HG02642 (cell line): Measurements from ENCODE around the gene SPAAR.
"Not testable (repeated sequence)": the region's sequence is repeated elsewhere in the genome, so short reads cannot be mapped to it uniquely, and the experiment has no call there.

Source experiments
- ATAC-seq: cut with Tn5 transposase; IDR thresholded peaks from one replicate; pipeline ENCODE4 v1.9.1; 2021; ENCODE audit warnings: mild to moderate bottlenecking; ENCODE audit not compliant: unreplicated experiment, poor library complexity

The SPAAR gene

GRCh38 chr9:35899021-35899420, 10.3 kb upstream of the SPAAR start:
- no peak for ATAC-seq

GRCh38 chr9:35903049-35903448, 6.2 kb upstream of the SPAAR start:
- ATAC-seq, result no peak

GRCh38 chr9:35904338-35904737, 5.0 kb upstream of the SPAAR start:
- no peak for ATAC-seq

- ATAC-seq, result no peak
These were observed 4.1 kb upstream of the SPAAR start for GRCh38 chr9:35905051-35905781.

GRCh38 chr9:35905912-35906679, 3.2 kb upstream of the SPAAR start, which contains the start of gene HRCT1:
TSS of gene HRCT1 (plus strand) at chr9:35906202. CDS start at chr9:35906288, 86 bp downstream.
- ATAC-seq, result no peak

GRCh38 chr9:35906923-35907699, 2.2 kb upstream of the SPAAR start:
- no peak for ATAC-seq

- no peak for ATAC-seq
These were observed 1.4 kb upstream of the SPAAR start for GRCh38 chr9:35907711-35908503.

GRCh38 chr9:35908504-35909125, 675 bp upstream of the SPAAR start:
- no peak for ATAC-seq

GRCh38 chr9:35909687-35910612, 660 bp downstream of the SPAAR start:
- ATAC-seq, result no peak

GRCh38 chr9:35910613-35911359, 1.5 kb downstream of the SPAAR start:
- no peak for ATAC-seq

GRCh38 chr9:35911690-35912089, 2.4 kb downstream of the SPAAR start:
- no peak for ATAC-seq

- no peak for ATAC-seq
These were observed 3.6 kb downstream of the SPAAR start for GRCh38 chr9:35912791-35913400.

GRCh38 chr9:35913429-35913828, 4.1 kb downstream of the SPAAR start:
- ATAC-seq, result not testable (repeated sequence)

- ATAC-seq, result no peak
These were observed 5.1 kb downstream of the SPAAR start for GRCh38 chr9:35914301-35914807.

- no peak for ATAC-seq
These were observed 6.5 kb downstream of the SPAAR start for GRCh38 chr9:35915681-35916294.

- no peak for ATAC-seq
These were observed 8.0 kb downstream of the SPAAR start for GRCh38 chr9:35917261-35917660.

GRCh38 chr9:35918780-35919179, 9.5 kb downstream of the SPAAR start:
- no peak for ATAC-seq
